ENCODE measurements around the gene SEPTIN10.

SEPTIN10 gene

GRCh38 chr2:109501461-109501860 lies 112.3 kb downstream of the SEPTIN10 start:
- no peaks in the 10 kb centered on the region for H3K4me1 ChIP-seq (ENCODE audit: control insufficient read depth, insufficient read depth, low read length)
- no peaks in the 10 kb centered on the region for H3K27me3 ChIP-seq (ENCODE audit: control insufficient read depth, insufficient read depth, low read length)
- no peak overlapping the region for H3K27ac ChIP-seq (ENCODE audit: low read depth, low read length)
- no peak overlapping the region for H3K4me3 ChIP-seq (ENCODE audit: low read depth, low read length)
- H3K36me3 ChIP-seq (ENCODE audit: control insufficient read depth, insufficient read depth, low read length) = no peaks in the 10 kb centered on the region
- no peak overlapping the region for H3K9ac ChIP-seq (ENCODE audit: low read depth, low read length)
- no peaks in the 10 kb centered on the region for H3K9me3 ChIP-seq (ENCODE audit: control insufficient read depth, insufficient read depth, low read length)

- Histone ChIP-seq H3K36me3 (ENCODE audit: control insufficient read depth, insufficient read depth, low read length) (no peaks in the 10 kb centered on the region), H3K27ac (ENCODE audit: low read depth, low read length) (no peak overlapping the region), H3K4me1 (ENCODE audit: control insufficient read depth, insufficient read depth, low read length) (no peaks in the 10 kb centered on the region)
Observed at GRCh38 chr2:109500910-109501309, 112.9 kb downstream of the SEPTIN10 start.

GRCh38 chr2:109499566-109499965 lies 114.2 kb downstream of the SEPTIN10 start:
- Histone ChIP-seq H3K27me3 (ENCODE audit: control insufficient read depth, insufficient read depth, low read length) (no peaks in the 10 kb centered on the region), H3K4me1 (ENCODE audit: control insufficient read depth, insufficient read depth, low read length) (no peaks in the 10 kb centered on the region), H3K27ac (ENCODE audit: low read depth, low read length) (no peak overlapping the region), H3K4me3 (ENCODE audit: low read depth, low read length) (no peak overlapping the region), H3K9ac (ENCODE audit: low read depth, low read length) (no peak overlapping the region), H3K9me3 (ENCODE audit: control insufficient read depth, insufficient read depth, low read length) (no peaks in the 10 kb centered on the region), H3K36me3 (ENCODE audit: control insufficient read depth, insufficient read depth, low read length) (no peaks in the 10 kb centered on the region)

More at GRCh38 chr2:109500910-109501309, 112.9 kb downstream of the SEPTIN10 start:
- no peaks in the 10 kb centered on the region for H3K27me3 ChIP-seq (ENCODE audit: control insufficient read depth, insufficient read depth, low read length)
- no peak overlapping the region for H3K4me3 ChIP-seq (ENCODE audit: low read depth, low read length)
- H3K9me3 ChIP-seq (ENCODE audit: control insufficient read depth, insufficient read depth, low read length) = no peaks in the 10 kb centered on the region
- H3K9ac ChIP-seq (ENCODE audit: low read depth, low read length) = no peak overlapping the region

GRCh38 chr2:109498906-109499305 lies 114.9 kb downstream of the SEPTIN10 start:
- Histone ChIP-seq H3K4me1 (ENCODE audit: control insufficient read depth, insufficient read depth, low read length) (no peaks in the 10 kb centered on the region), H3K9ac (ENCODE audit: low read depth, low read length) (no peak overlapping the region), H3K9me3 (ENCODE audit: control insufficient read depth, insufficient read depth, low read length) (no peaks in the 10 kb centered on the region), H3K27ac (ENCODE audit: low read depth, low read length) (no peak overlapping the region), H3K36me3 (ENCODE audit: control insufficient read depth, insufficient read depth, low read length) (no peaks in the 10 kb centered on the region), H3K27me3 (ENCODE audit: control insufficient read depth, insufficient read depth, low read length) (no peaks in the 10 kb centered on the region), H3K4me3 (ENCODE audit: low read depth, low read length) (no peak overlapping the region)

GRCh38 chr2:109497911-109498870 lies 115.6 kb downstream of the SEPTIN10 start:
- Histone ChIP-seq H3K9me3 (ENCODE audit: control insufficient read depth, insufficient read depth, low read length) (no peaks in the 10 kb centered on the region), H3K9ac (ENCODE audit: low read depth, low read length) (no peak overlapping the region), H3K4me3 (ENCODE audit: low read depth, low read length) (no peak overlapping the region), H3K36me3 (ENCODE audit: control insufficient read depth, insufficient read depth, low read length) (no peaks in the 10 kb centered on the region), H3K27me3 (ENCODE audit: control insufficient read depth, insufficient read depth, low read length) (no peaks in the 10 kb centered on the region), H3K4me1 (ENCODE audit: control insufficient read depth, insufficient read depth, low read length) (no peaks in the 10 kb centered on the region), H3K27ac (ENCODE audit: low read depth, low read length) (no peak overlapping the region)

- H3K27me3 ChIP-seq (ENCODE audit: control insufficient read depth, insufficient read depth, low read length) = no peaks in the 10 kb centered on the region
- no peaks in the 10 kb centered on the region for H3K36me3 ChIP-seq (ENCODE audit: control insufficient read depth, insufficient read depth, low read length)
- no peaks in the 10 kb centered on the region for H3K9me3 ChIP-seq (ENCODE audit: control insufficient read depth, insufficient read depth, low read length)
Observed at GRCh38 chr2:109497463-109497862, 116.3 kb downstream of the SEPTIN10 start.

GRCh38 chr2:109494351-109494750 lies 119.4 kb downstream of the SEPTIN10 start:
- no peaks in the 10 kb centered on the region for H3K36me3 ChIP-seq (ENCODE audit: control insufficient read depth, insufficient read depth, low read length)
- H3K4me1 ChIP-seq (ENCODE audit: control insufficient read depth, insufficient read depth, low read length) = no peaks in the 10 kb centered on the region
- H3K27ac ChIP-seq (ENCODE audit: low read depth, low read length) = no peak overlapping the region
- H3K27me3 ChIP-seq (ENCODE audit: control insufficient read depth, insufficient read depth, low read length) = no peaks in the 10 kb centered on the region
- no peaks in the 10 kb centered on the region for H3K9me3 ChIP-seq (ENCODE audit: control insufficient read depth, insufficient read depth, low read length)
- H3K4me3 ChIP-seq (ENCODE audit: low read depth, low read length) = no peak overlapping the region
- H3K9ac ChIP-seq (ENCODE audit: low read depth, low read length) = no peak overlapping the region

More at GRCh38 chr2:109497463-109497862, 116.3 kb downstream of the SEPTIN10 start:
- no peaks in the 10 kb centered on the region for H3K4me1 ChIP-seq (ENCODE audit: control insufficient read depth, insufficient read depth, low read length)
- H3K27ac ChIP-seq (ENCODE audit: low read depth, low read length) = no peak overlapping the region
- H3K9ac ChIP-seq (ENCODE audit: low read depth, low read length) = no peak overlapping the region
- no peak overlapping the region for H3K4me3 ChIP-seq (ENCODE audit: low read depth, low read length)

- Histone ChIP-seq H3K4me1 (ENCODE audit: control insufficient read depth, insufficient read depth, low read length) (no peaks in the 10 kb centered on the region), H3K27me3 (ENCODE audit: control insufficient read depth, insufficient read depth, low read length) (no peaks in the 10 kb centered on the region), H3K36me3 (ENCODE audit: control insufficient read depth, insufficient read depth, low read length) (no peaks in the 10 kb centered on the region), H3K27ac (ENCODE audit: low read depth, low read length) (no peak overlapping the region), H3K9ac (ENCODE audit: low read depth, low read length) (no peak overlapping the region), H3K9me3 (ENCODE audit: control insufficient read depth, insufficient read depth, low read length) (no peaks in the 10 kb centered on the region), H3K4me3 (ENCODE audit: low read depth, low read length) (no peak overlapping the region)
Observed at GRCh38 chr2:109493176-109493935, 120.4 kb downstream of the SEPTIN10 start.
